HCT116 (cell line): ENCODE measurements around the gene CXCL1. TPM values are rescaled to one million over a fixed set of nuclear protein-coding genes. Genes with fewer than 3 reads are reported as not detected.
A peak's percentile ranks its signal among the peaks of the same experiment; 100 is the strongest.

Experiments
- ATAC-seq: fragments of 200-7000 bp; cut with Tn5 transposase; 2 replicates; pipeline ENCODE4 v1.9.1; 2020; ENCODE audit warnings: mild to moderate bottlenecking, moderate library complexity
- BruUV-seq: library from RNA; stranded (reverse); fragments of 400-500 nt; replicated peaks from 2 replicates; lab custom pipeline; 2021; lab: Mats Ljungman, UMichigan
- CTCF ChIA-PET: fragments of 300-600 bp; sonication (Branson Sonifier 250); formaldehyde crosslinking; loops from one replicate; lab custom pipeline; 2021; ENCODE audit warnings: antibody characterized with exemption; lab: Charles Lee
- POLR2A ChIA-PET: fragments of 300-600, 350-600 bp; sonication (Branson Sonifier 250); formaldehyde crosslinking; loops from one replicate; lab custom pipeline; 2021; ENCODE audit warnings: antibody characterized with exemption; lab: Charles Lee
- RAD21 ChIA-PET, 2 experiments: fragments of 300-600 bp; sonication (Branson Sonifier 250); formaldehyde crosslinking; loops; one replicate each; lab custom pipeline; 2023; ENCODE audit warnings: low total read pairs in 2 of 2; ENCODE audit not compliant: uncharacterized antibody in 2 of 2, unreplicated experiment in 2 of 2, low non-redundant PET in 1 of 2; lab: Charles Lee
- DNase-seq: peaks from one replicate; pipeline ENCODE4 v3.0.0-alpha.2; 2010; ENCODE audit warnings: low read depth, low spot score
- H2AFZ ChIP-seq: fragments of 200-600 bp; shearing (Covaris generic), sonication (generic); 2 replicates; pipeline ENCODE4 v1.6.1; 2017; ENCODE audit warnings: low read depth, mixed run types, mixed read lengths, antibody characterized with exemption, low read length; ENCODE audit not compliant: poor library complexity, severe bottlenecking
- H3K27ac ChIP-seq: 2 replicates; pipeline ENCODE4 v1.5.1; 2012; ENCODE audit warnings: low read depth, low read length
- H3K27me3 ChIP-seq: fragments of 200-600 bp; sonication (generic); 2 replicates; pipeline ENCODE4 v1.6.1; 2016; ENCODE audit warnings: mixed run types, low read length, mixed read lengths; ENCODE audit not compliant: insufficient read depth
- H3K36me3 ChIP-seq, 2 experiments: fragments of 200-500 bp in 1 of 2; fragments of 200-600 bp in 1 of 2; sonication (Bioruptor generic) in 1 of 2; sonication (generic) in 1 of 2; 2 replicates each; pipeline versions ENCODE4 v1.5.1 to v1.6.1; 2014 to 2016; ENCODE audit warnings: low read length in 2 of 2, inconsistent platforms in 1 of 2, mixed read lengths in 1 of 2, mixed run types in 1 of 2; ENCODE audit not compliant: insufficient read depth in 2 of 2, control insufficient read depth in 1 of 2
- H3K4me1 ChIP-seq, 2 experiments: fragments of 200-600 bp in 1 of 2; sonication (generic) in 1 of 2; 2 replicates each; pipeline versions ENCODE4 v1.5.1 to v1.6.1; 2012 to 2017; ENCODE audit warnings: low read length in 2 of 2, inconsistent platforms in 1 of 2, mild to moderate bottlenecking in 1 of 2, mixed read lengths in 1 of 2, mixed run types in 1 of 2, moderate library complexity in 1 of 2; ENCODE audit not compliant: insufficient read depth in 2 of 2, control insufficient read depth in 1 of 2
- H3K4me2 ChIP-seq: fragments of 200-600 bp; sonication (generic); 2 replicates; pipeline ENCODE4 v1.6.1; 2017; ENCODE audit warnings: mixed run types, low read length, mixed read lengths
- H3K4me3 ChIP-seq, 2 experiments: fragments of 200-600 bp in 1 of 2; sonication (generic) in 1 of 2; replicated peaks in 1 of 2; 2 replicates each; pipeline ENCODE4 v1.5.1; 2011 to 2016; ENCODE audit warnings: low read length in 2 of 2, control low read depth in 1 of 2, low read depth in 1 of 2, mild to moderate bottlenecking in 1 of 2, mixed read lengths in 1 of 2, mixed run types in 1 of 2
- H3K79me2 ChIP-seq: fragments of 200-600 bp; sonication (generic); 2 replicates; pipeline ENCODE4 v1.6.1; 2017; ENCODE audit warnings: mild to moderate bottlenecking, mixed run types, low read length, moderate library complexity, mixed read lengths; ENCODE audit not compliant: insufficient read depth
- H3K9ac ChIP-seq: fragments of 200-600 bp; sonication (generic); 2 replicates; pipeline ENCODE4 v1.6.1; 2016; ENCODE audit warnings: low read length, mixed read lengths
- H3K9me2 ChIP-seq: fragments of 200-600 bp; sonication (generic), shearing (Covaris generic); 2 replicates; pipeline ENCODE4 v1.6.1; 2017; ENCODE audit warnings: mixed run types, mild to moderate bottlenecking, moderate library complexity; ENCODE audit not compliant: insufficient read depth
- H3K9me3 ChIP-seq, 2 experiments: fragments of 200-500 bp in 1 of 2; fragments of 200-600 bp in 1 of 2; sonication (Bioruptor generic) in 1 of 2; sonication (generic) in 1 of 2; 2 replicates each; pipeline ENCODE4 v1.6.1; 2014 to 2017; ENCODE audit warnings: low read length in 2 of 2, mixed read lengths in 2 of 2, inconsistent platforms in 1 of 2, low read depth in 1 of 2, mild to moderate bottlenecking in 1 of 2, mixed run types in 1 of 2, moderate library complexity in 1 of 2; ENCODE audit not compliant: control insufficient read depth in 1 of 2, insufficient read depth in 1 of 2
- H4K20me1 ChIP-seq: fragments of 200-600 bp; sonication (generic), shearing (Covaris generic); 2 replicates; pipeline ENCODE4 v1.6.1; 2017; ENCODE audit warnings: mixed run types, mild to moderate bottlenecking, moderate library complexity; ENCODE audit not compliant: insufficient read depth
- EGR1 ChIP-seq: IDR thresholded peaks from 2 replicates; pipeline ENCODE4 v1.6.1; 2012; ENCODE audit warnings: low read depth
- JUND ChIP-seq: IDR thresholded peaks from 2 replicates; pipeline ENCODE4 v1.6.1; 2012
- MAX ChIP-seq: IDR thresholded peaks from 2 replicates; pipeline ENCODE4 v1.6.1; 2012
- SRF ChIP-seq: IDR thresholded peaks from 2 replicates; pipeline ENCODE4 v1.6.1; 2012; ENCODE audit warnings: low read depth
- TCF7L2 ChIP-seq: IDR thresholded peaks from 2 replicates; pipeline ENCODE4 v1.7.0; 2011; ENCODE audit warnings: borderline replicate concordance, inconsistent platforms; ENCODE audit not compliant: insufficient read depth, insufficient read length; ENCODE audit errors: extremely low read depth
- YY1 ChIP-seq: IDR thresholded peaks from 2 replicates; pipeline ENCODE4 v1.6.1; 2011; ENCODE audit warnings: low read length, low read depth, moderate library complexity, mild to moderate bottlenecking; ENCODE audit not compliant: insufficient replicate concordance; ENCODE audit errors: extremely low read depth
- intact Hi-C: fragments of 100-400 bp; cut with micrococcal nuclease; formaldehyde crosslinking; loops from 2 replicates; pipeline ENCODE4 v1.10.0; 2022
- total RNA-seq: library from RNA; stranded (reverse); gene quantifications from one replicate; pipeline ENCODE4 v1.2.1, GENCODE V29; 2021; ENCODE audit not compliant: unreplicated experiment
- TF ChIP-seq, protein P1 (sequence below): IDR thresholded peaks from 2 replicates; pipeline ENCODE4 v1.6.1; 2011; ENCODE audit warnings: mild to moderate bottlenecking, low read length, moderate library complexity; ENCODE audit not compliant: insufficient replicate concordance; ENCODE audit errors: extremely low read depth
- TF ChIP-seq, protein P2 (sequence below): IDR thresholded peaks from 2 replicates; pipeline ENCODE4 v1.6.1; 2012

Gene CXCL1
- total RNA-seq, 1 experiment from 2014 or later: 2.5 TPM

DNA sequence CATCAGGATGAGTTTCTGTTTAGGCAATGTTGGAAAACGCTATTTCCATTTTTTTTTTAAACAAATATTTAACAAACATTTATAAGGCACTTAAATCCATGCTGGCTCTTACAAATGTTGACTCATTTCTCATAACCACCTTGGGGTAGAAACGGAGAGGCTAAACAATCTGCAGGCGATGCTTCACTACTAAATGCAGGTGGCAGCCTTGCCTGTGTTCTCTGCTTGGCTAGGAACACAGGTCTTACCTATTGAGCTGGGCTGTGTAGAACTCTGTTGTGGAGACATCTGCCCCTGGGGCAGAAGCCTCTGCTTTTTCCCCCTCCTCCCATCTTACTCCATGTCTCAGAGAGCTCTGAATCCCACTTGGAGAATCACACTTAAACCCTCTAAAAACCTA, 1.4 kb upstream of the CXCL1 start (continued):
- TF ChIP-seq, protein P1, sequence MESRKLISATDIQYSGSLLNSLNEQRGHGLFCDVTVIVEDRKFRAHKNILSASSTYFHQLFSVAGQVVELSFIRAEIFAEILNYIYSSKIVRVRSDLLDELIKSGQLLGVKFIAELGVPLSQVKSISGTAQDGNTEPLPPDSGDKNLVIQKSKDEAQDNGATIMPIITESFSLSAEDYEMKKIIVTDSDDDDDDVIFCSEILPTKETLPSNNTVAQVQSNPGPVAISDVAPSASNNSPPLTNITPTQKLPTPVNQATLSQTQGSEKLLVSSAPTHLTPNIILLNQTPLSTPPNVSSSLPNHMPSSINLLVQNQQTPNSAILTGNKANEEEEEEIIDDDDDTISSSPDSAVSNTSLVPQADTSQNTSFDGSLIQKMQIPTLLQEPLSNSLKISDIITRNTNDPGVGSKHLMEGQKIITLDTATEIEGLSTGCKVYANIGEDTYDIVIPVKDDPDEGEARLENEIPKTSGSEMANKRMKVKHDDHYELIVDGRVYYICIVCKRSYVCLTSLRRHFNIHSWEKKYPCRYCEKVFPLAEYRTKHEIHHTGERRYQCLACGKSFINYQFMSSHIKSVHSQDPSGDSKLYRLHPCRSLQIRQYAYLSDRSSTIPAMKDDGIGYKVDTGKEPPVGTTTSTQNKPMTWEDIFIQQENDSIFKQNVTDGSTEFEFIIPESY: no peak
- TF ChIP-seq JUND (no peak), EGR1 (no peak)
- TF ChIP-seq, all 23 proteins: peak for 2

GRCh38 chr4:73868206-73869129, 725 bp upstream of the CXCL1 start:
- TF ChIP-seq YY1 (no peak), MAX (no peak), TCF7L2 (no peak), SRF (no peak)
- TF ChIP-seq, protein P2, sequence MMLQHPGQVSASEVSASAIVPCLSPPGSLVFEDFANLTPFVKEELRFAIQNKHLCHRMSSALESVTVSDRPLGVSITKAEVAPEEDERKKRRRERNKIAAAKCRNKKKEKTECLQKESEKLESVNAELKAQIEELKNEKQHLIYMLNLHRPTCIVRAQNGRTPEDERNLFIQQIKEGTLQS: no peak
- Histone ChIP-seq H3K9ac (peak overlapping the region; percentile 56), H3K4me3 (peak overlapping the region; percentile 62 to 84), H2AFZ (peak overlapping the region; percentile 96), H3K4me2 (peak overlapping the region; percentile 99), H3K27me3 (no peaks in the 10 kb centered on the region), H3K36me3 (no peaks in the 10 kb centered on the region), H3K4me1 (peaks cover 0 to 13% of the 10 kb centered on the region in 2 experiments; a peak in 3 of 4 replicates), H4K20me1 (no peaks in the 10 kb centered on the region), H3K9me2 (no peaks in the 10 kb centered on the region), H3K9me3 (no peaks in the 10 kb centered on the region), H3K79me2 (no peaks in the 10 kb centered on the region), H3K27ac (peak overlapping the region; percentile 48; the same call in 1 of the 2 replicates)
- ATAC-seq (peak; percentile 76), DNase-seq (no peak)
- ChIA-PET CTCF (interaction anchor here (0.7 to 3.6 kb wide), 7 partner anchors 9 to 266 kb away, joined by 3 to 13 read pairs (median 4); partner anchors contain the start of gene CXCL3), POLR2A (no interaction called here), RAD21 (no interaction called here)
- intact Hi-C loops: loop anchor here (10.0 kb wide), 1 partner anchor 524 kb away; no protein-coding TSS in a partner anchor
- BruUV-seq: no TSS peak
